Heart right ventricle (tissue), 16 donors: ENCODE results near the gene MCM3AP. TPM values are rescaled to one million over a fixed set of nuclear protein-coding genes. Genes with fewer than 3 reads are reported as not detected.

ENCODE experiments used
- ATAC-seq, 8 donors: fragments of 200-7000 bp; cut with Tn5 transposase; one replicate each; pipeline ENCODE4 v1.9.1; 2020; ENCODE audit warnings: mild to moderate bottlenecking in 8 of 8, moderate library complexity in 8 of 8, moderate number of reproducible peaks in 1 of 8
- DNase-seq, 2 donors: peaks; one replicate each; pipeline ENCODE4 v3.0.0-alpha.2; 2020
- H3K27ac ChIP-seq, 10 donors: fragments of 200-600 bp; sonication (generic) in 2 of 10; one replicate each; pipeline versions ENCODE4 v1.5.0 to v1.8.0; 2020 to 2022; ENCODE audit warnings: mild to moderate bottlenecking in 3 of 10
- H3K27me3 ChIP-seq, 7 donors: fragments of 200-600 bp; one replicate each; pipeline ENCODE4 v1.8.0; 2021 to 2022; ENCODE audit warnings: mild to moderate bottlenecking in 2 of 7
- H3K36me3 ChIP-seq, 9 donors: fragments of 200-600 bp; sonication (generic) in 1 of 9; one replicate each; pipeline versions ENCODE4 v1.5.0 to v1.8.0; 2020 to 2022; ENCODE audit warnings: mild to moderate bottlenecking in 2 of 9
- H3K4me1 ChIP-seq, 9 donors: fragments of 200-600 bp; sonication (generic) in 1 of 9; one replicate each; pipeline versions ENCODE4 v1.5.0 to v1.8.0; 2020 to 2022; ENCODE audit warnings: mild to moderate bottlenecking in 4 of 9
- H3K4me3 ChIP-seq, 10 donors: fragments of 200-600 bp; sonication (generic) in 2 of 10; one replicate each; pipeline versions ENCODE4 v1.5.0 to v1.8.0; 2020 to 2022; ENCODE audit warnings: mild to moderate bottlenecking in 7 of 10, moderate library complexity in 2 of 10
- H3K9me3 ChIP-seq, 11 donors: fragments of 200-600 bp in 10 of 11; sonication (generic) in 2 of 11; one replicate each; pipeline versions ENCODE4 v1.5.0 to v1.8.0; 2013 to 2022; ENCODE audit warnings: mild to moderate bottlenecking in 2 of 11, control low read depth in 1 of 11, moderate library complexity in 1 of 11
- WGBS, 2 donors: extraction: QIAGEN DNeasy Blood & Tissue Kit; methylation state at CpG; one replicate each; pipeline ENCODE4 v1.1.7; 2013; ENCODE audit warnings: inconsistent platforms in 1 of 2; 5-methylcytosine and 5-hydroxymethylcytosine counted together
- intact Hi-C, 10 donors: fragments of 100-400 bp; cut with DNase I; formaldehyde crosslinking; loops; one replicate each; pipeline versions ENCODE4 v1.11.1 to v1.14.2; 2022
- polyA plus RNA-seq, 2 donors: library from polyadenylated mRNA; stranded (reverse); fragments of 200-250 nt; gene quantifications; one replicate each; pipeline ENCODE4 v1.2.3, GENCODE V29; 2013
- total RNA-seq, 10 donors: library from RNA; stranded (reverse); fragmentation: NEBNext Ultra II Directional in 3 of 10; extraction: Animal tissue kit (Norgen Biotek cat#: 25700) in 3 of 10; gene quantifications; one replicate each; pipeline versions ENCODE4 v1.2.1 to v1.2.4, GENCODE V29; 2021 to 2023
- TF ChIP-seq, protein P1 (sequence below), 9 donors: fragments of 200-600 bp; sonication (generic) in 2 of 9; IDR thresholded peaks; one replicate each; pipeline versions ENCODE4 v1.5.0 to v1.8.0; 2021 to 2022; ENCODE audit warnings: antibody characterized with exemption in 9 of 9, mild to moderate bottlenecking in 5 of 9, moderate library complexity in 1 of 9
- donor health status: Arrhythmogenic right ventricular cardiomyopathy.
- donor health status: ischemic (EF 13 %, LVEDD 7.1; RV severe dilation, severe dysfunction).
- donor health status: healthy with polysubstance abuse.
- donor health status: DM: no; HTN: yes; CAD: no.
- donor health status: DM: no; HTN: no; CAD: no.
- donor health status: ischemic (EF 25% LVEDD 6.9; RV normal size, moderate dysfunction).
- donor health status: ischemic (EF 25% LVEDD 5.7; RV mildly dilated, moderate dysfunction).
- donor health status: healthy.
- donor health status: DM: yes; HTN: yes; CAD: no.
- donor health status: Ischemic cardiomyopathy.
- donor health status: ischemic (EF 35%, LVEDD 5.7; RV mildly dilated, moderate dysfunction).
- donor health status: nonischemic (EF 11% LVEDD 7.7; RV severe dilation, severe dysfunction).
- donor health status: DM: yes; HTN: yes; CAD: no.
- donor health status: PGD.
- donor health status: ischemic (EF 29% LVEDD 5.4; RV normal size, mild dysfunction).
- donor health status: nonischemic (EF 23%, LVEDD 6.1; RV moderate dilation, normal function).

Gene MCM3AP
- total and polyA plus RNA-seq, 12 donors: 31.0 to 68.4 (median 52.0) TPM

DNA sequence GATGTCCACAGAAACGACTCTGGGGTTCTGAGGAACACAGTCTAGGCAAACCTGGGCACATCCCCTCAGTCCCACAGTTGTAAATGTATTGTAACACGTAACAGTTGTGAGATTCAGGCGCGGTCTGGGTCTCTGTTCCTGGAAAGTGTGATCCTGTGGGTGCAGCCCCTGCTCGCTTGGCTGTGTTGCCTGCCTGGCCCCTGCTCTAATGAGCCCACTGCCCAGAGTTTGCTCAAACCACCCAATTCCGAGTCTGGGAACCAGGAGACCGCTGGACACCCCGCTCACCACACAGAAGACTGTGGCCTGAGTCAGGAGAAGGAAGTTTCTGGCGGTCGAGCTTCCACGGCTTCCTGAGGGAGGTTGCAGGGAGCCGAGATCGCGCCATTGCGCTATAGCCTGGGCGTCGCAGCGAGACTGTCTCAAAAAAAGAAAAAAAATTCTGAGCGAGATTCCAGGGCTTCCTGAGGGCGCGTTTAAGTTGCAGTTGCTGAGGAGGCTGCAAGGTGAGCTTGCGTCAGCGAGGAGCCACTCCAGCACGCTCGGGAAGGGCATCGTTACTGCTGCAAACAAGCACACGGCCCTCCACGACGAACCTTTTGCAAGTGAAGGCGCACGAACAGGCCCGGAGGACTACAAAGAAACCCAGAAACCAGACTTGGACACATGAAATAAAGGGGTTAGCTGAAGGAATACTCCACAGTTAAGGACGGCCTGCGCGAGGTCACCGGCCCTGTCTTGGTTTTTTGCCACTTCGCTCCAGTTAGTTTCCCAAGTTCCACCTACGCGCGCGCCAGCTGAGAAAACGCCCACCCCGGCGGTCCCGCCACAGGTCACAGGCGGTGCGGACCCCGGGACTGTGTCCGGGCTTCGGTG, 37.2 kb upstream of the MCM3AP start:
- ATAC-seq: no peak
- Histone ChIP-seq H3K4me3 (peak overlapping the region; percentile 81 to 100 (median 92)), H3K36me3 (peaks cover 0 to 12% (median 0%) of the 10 kb centered on the region in 9 donors), H3K9me3 (no peaks in the 10 kb centered on the region), H3K4me1 (peaks cover 6 to 46% (median 28%) of the 10 kb centered on the region in 9 donors), H3K27me3 (no peaks in the 10 kb centered on the region), H3K27ac (peak overlapping the region in 6 of 10 donors; percentile 21 to 98 (median 74))
- WGBS, 2 donors: 6 to 8% methylated on average over 50 of the region's 50 CpGs
- TF ChIP-seq, protein P1, sequence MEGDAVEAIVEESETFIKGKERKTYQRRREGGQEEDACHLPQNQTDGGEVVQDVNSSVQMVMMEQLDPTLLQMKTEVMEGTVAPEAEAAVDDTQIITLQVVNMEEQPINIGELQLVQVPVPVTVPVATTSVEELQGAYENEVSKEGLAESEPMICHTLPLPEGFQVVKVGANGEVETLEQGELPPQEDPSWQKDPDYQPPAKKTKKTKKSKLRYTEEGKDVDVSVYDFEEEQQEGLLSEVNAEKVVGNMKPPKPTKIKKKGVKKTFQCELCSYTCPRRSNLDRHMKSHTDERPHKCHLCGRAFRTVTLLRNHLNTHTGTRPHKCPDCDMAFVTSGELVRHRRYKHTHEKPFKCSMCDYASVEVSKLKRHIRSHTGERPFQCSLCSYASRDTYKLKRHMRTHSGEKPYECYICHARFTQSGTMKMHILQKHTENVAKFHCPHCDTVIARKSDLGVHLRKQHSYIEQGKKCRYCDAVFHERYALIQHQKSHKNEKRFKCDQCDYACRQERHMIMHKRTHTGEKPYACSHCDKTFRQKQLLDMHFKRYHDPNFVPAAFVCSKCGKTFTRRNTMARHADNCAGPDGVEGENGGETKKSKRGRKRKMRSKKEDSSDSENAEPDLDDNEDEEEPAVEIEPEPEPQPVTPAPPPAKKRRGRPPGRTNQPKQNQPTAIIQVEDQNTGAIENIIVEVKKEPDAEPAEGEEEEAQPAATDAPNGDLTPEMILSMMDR (IDR thresholded peaks at IDR 0.05): no peak
- intact Hi-C loops: loop anchor here in 3 of 10 donors (2.0 to 10.0 kb wide), 4 partner anchors 35 to 138 kb away; partner anchors contain the start of genes YBEY (in 2 of the 3), MCM3AP (in 1 of the 3) and SPATC1L (in 1 of the 3)
- DNase-seq: no peak

DNA sequence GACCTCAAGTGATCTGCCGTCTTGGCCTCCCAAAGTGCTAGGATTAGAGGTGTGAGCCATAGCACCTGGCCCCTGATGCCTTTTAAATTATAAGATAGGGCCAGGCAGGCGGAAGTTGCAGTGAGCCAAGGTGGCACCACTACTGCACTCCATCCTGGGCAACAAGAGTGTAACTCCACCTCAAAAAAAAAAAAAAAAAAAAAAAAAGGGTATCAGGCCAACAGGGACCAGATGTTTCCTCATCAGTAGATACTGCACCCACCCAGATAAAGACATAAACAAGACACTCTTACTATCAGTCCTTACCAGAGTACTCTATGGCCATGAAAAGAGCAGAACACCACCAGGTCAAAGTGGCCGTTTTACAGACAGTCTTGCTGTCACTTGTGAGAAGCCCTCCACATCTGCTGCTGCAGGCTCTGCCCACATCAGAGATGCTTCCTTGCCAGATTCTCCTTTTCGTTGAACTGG, 35.0 kb upstream of the MCM3AP start:
- no peak for DNase-seq
- TF ChIP-seq, protein P1 (IDR thresholded peaks at IDR 0.05): no peak
- Histone ChIP-seq H3K4me1 (peaks cover 6 to 37% (median 22%) of the 10 kb centered on the region in 9 donors), H3K36me3 (peaks cover 0 to 3% (median 0%) of the 10 kb centered on the region in 9 donors), H3K27me3 (no peaks in the 10 kb centered on the region), H3K4me3 (no peak overlapping the region), H3K27ac (no peak overlapping the region), H3K9me3 (no peaks in the 10 kb centered on the region)
- no peak for ATAC-seq
- WGBS, 2 donors: 62 to 70% methylated on average over 4 of the region's 4 CpGs
- intact Hi-C loops: loop anchor here in 3 of 10 donors (5.0 to 10.0 kb wide), 3 partner anchors 33 to 136 kb away; partner anchors contain the start of genes MCM3AP (in 1 of the 3), SPATC1L (in 1 of the 3) and YBEY (in 1 of the 3)

DNA sequence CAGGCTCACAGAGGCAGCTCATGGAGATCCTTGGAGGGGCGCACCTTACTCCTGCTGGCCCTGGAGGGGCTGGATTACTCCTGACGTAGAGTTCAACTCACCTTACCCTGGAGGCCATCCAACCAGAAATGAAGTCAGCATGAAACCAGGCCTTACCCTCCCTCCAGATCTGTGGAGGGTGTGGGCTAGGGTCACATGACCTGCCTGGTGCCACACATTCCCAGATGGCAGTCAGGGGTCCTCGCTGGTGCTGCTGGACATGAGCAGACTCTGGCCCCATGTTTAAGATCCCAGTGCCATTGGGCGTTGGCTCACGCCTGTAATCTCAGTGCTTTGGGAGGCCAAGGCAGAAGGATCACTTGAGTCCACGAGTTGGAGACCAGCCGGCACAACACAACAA, 33.8 kb upstream of the MCM3AP start:
- intact Hi-C loops: loop anchor here in 1 of 10 donors (10.0 kb wide), 1 partner anchor 54 kb away; no protein-coding TSS in a partner anchor
- no peak for ATAC-seq
- DNase-seq: no peak
- no peaks in the 10 kb centered on the region for H3K9me3 ChIP-seq
- 94 to 99% methylated on average over 7 of the region's 7 CpGs for WGBS, 2 donors
- peaks cover 0 to 11% (median 0%) of the 10 kb centered on the region in 9 donors for H3K36me3 ChIP-seq
- H3K27ac ChIP-seq: no peak overlapping the region
- peaks cover 6 to 36% (median 19%) of the 10 kb centered on the region in 9 donors for H3K4me1 ChIP-seq
- no peak overlapping the region for H3K4me3 ChIP-seq
- TF ChIP-seq, protein P1 (IDR thresholded peaks at IDR 0.05): no peak
- H3K27me3 ChIP-seq: no peaks in the 10 kb centered on the region

DNA sequence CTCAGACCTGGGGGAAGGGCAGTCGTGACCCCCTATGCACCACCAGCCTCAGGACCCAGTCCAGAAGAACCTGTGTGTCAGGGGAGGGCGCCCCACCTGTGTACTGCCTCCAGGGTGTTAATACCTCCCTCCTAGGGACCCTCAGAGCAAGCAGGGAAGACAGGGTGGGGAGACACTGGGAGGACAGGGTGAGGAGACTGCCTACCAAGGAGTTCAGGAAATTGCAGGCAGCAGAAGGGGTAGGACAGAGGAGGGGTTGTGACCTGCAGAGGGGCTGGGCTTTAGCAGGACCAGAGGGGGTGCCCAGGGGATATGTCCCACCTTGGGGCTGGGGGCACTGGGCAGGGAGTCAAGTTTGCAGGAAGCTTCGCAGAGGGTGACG, 33.0 kb upstream of the MCM3AP start:
- WGBS, 2 donors: 80 to 89% methylated on average over 4 of the region's 4 CpGs
- TF ChIP-seq, protein P1 (IDR thresholded peaks at IDR 0.05): no peak
- peaks cover 6 to 36% (median 19%) of the 10 kb centered on the region in 9 donors for H3K4me1 ChIP-seq
- no peaks in the 10 kb centered on the region for H3K9me3 ChIP-seq
- DNase-seq: no peak
- intact Hi-C loops: loop anchor here in 1 of 10 donors (10.0 kb wide), 1 partner anchor 54 kb away; no protein-coding TSS in a partner anchor
- no peaks in the 10 kb centered on the region for H3K27me3 ChIP-seq
- H3K4me3 ChIP-seq: no peak overlapping the region
- ATAC-seq: peak in 1 of 8 donors; percentile 2
- no peak overlapping the region for H3K27ac ChIP-seq
- H3K36me3 ChIP-seq: peaks cover 0 to 13% (median 0%) of the 10 kb centered on the region in 9 donors
